Measurements from ENCODE around the gene MICU1. TPM values are rescaled to one million over a fixed set of nuclear protein-coding genes. Genes with fewer than 3 reads are reported as not detected.

Gene MICU1
- total RNA-seq, 2 experiments from 2014 or later = 27.2 to 33.6 TPM

GRCh38 chr10:72338180-72338579, 287.7 kb downstream of the MICU1 start:
- no peak overlapping the region for H3K4me3 ChIP-seq (ENCODE audit: low read depth, low read length, poor library complexity, severe bottlenecking)
- H3K9me2 ChIP-seq (ENCODE audit: insufficient read depth, low read length) = no peaks in the 10 kb centered on the region
- H2AFZ ChIP-seq (ENCODE audit: low read length) = no peak overlapping the region
- intact Hi-C loops (cut with micrococcal nuclease; ENCODE audit: unreplicated experiment) = no loop called here
- TF ChIP-seq EZH2phosphoT487 (IDR thresholded peaks at IDR 0.05; ENCODE audit: borderline replicate concordance, low read depth, low read length) (no peak), CTCF (conservative IDR thresholded peaks at IDR 0.05; ENCODE audit: low read length) (no peak)
- peaks cover 78% of the 10 kb centered on the region for H3K36me3 ChIP-seq (ENCODE audit: insufficient read depth, low read length)
- ChIA-PET CTCF (ENCODE audit: unreplicated experiment) (interaction anchor here (1.4 to 1.8 kb wide), 2 partner anchors 63 to 205 kb away, joined by 3 to 6 read pairs; no protein-coding TSS in a partner anchor), POLR2A (interaction anchor here (0.5 to 1.0 kb wide), 2 partner anchors 12 to 383 kb away, joined by 3 read pairs; no protein-coding TSS in a partner anchor)
- no peak overlapping the region for H3K27ac ChIP-seq (ENCODE audit: low read depth, low read length, poor library complexity, severe bottlenecking)
- no peak for DNase-seq (ENCODE audit: low spot score)
- H4K20me1 ChIP-seq (ENCODE audit: insufficient read depth, low read length) = no peaks in the 10 kb centered on the region
- H3K9me3 ChIP-seq (ENCODE audit: low read length) = no peaks in the 10 kb centered on the region
- peaks cover 27% of the 10 kb centered on the region for H3K4me1 ChIP-seq (ENCODE audit: insufficient read depth, low read length, poor library complexity, severe bottlenecking)
- no peak overlapping the region for H3K4me2 ChIP-seq (ENCODE audit: low read length)
- BruUV-seq (replicated peaks) = no TSS peak
- H3K79me2 ChIP-seq (ENCODE audit: insufficient read depth, low read depth, low read length) = no peaks in the 10 kb centered on the region

GRCh38 chr10:72337722-72338121, 288.2 kb downstream of the MICU1 start:
- H3K4me1 ChIP-seq (ENCODE audit: insufficient read depth, low read length, poor library complexity, severe bottlenecking) = peaks cover 32% of the 10 kb centered on the region
- POLR2A ChIA-PET = interaction anchor here (0.5 to 1.9 kb wide), 5 partner anchors 13 to 383 kb away, joined by 3 to 4 read pairs (median 3); no protein-coding TSS in a partner anchor
- no TSS peak for BruUV-seq (replicated peaks)

More at GRCh38 chr10:72337722-72338121, 288.2 kb downstream of the MICU1 start:
- intact Hi-C loops (cut with micrococcal nuclease; ENCODE audit: unreplicated experiment) = loop anchor here (1.0 to 2.0 kb wide), 3 partner anchors 205 to 428 kb away; no protein-coding TSS in a partner anchor
- no peak overlapping the region for H3K27ac ChIP-seq (ENCODE audit: low read depth, low read length, poor library complexity, severe bottlenecking)
- no peaks in the 10 kb centered on the region for H3K9me3 ChIP-seq (ENCODE audit: low read length)
- peaks cover 75% of the 10 kb centered on the region for H3K36me3 ChIP-seq (ENCODE audit: insufficient read depth, low read length)
- no peaks in the 10 kb centered on the region for H3K79me2 ChIP-seq (ENCODE audit: insufficient read depth, low read depth, low read length)
- no peak overlapping the region for H3K4me3 ChIP-seq (ENCODE audit: low read depth, low read length, poor library complexity, severe bottlenecking)
- H3K4me2 ChIP-seq (ENCODE audit: low read length) = no peak overlapping the region
- H4K20me1 ChIP-seq (ENCODE audit: insufficient read depth, low read length) = no peaks in the 10 kb centered on the region
- no peak for DNase-seq (ENCODE audit: low spot score)
- no peak overlapping the region for H2AFZ ChIP-seq (ENCODE audit: low read length)
- TF ChIP-seq CTCF (conservative IDR thresholded peaks at IDR 0.05; ENCODE audit: low read length) = no peak
- no peak for TF ChIP-seq EZH2phosphoT487 (IDR thresholded peaks at IDR 0.05; ENCODE audit: borderline replicate concordance, low read depth, low read length)
- H3K9me2 ChIP-seq (ENCODE audit: insufficient read depth, low read length) = no peaks in the 10 kb centered on the region
- CTCF ChIA-PET (ENCODE audit: unreplicated experiment) = interaction anchor here (0.8 to 1.8 kb wide), 3 partner anchors 62 to 205 kb away, joined by 3 to 6 read pairs (median 3); no protein-coding TSS in a partner anchor

Data from OCI-LY7 (cell line).